K562 (cell line): Measurements from ENCODE around the gene SPTBN4. TPM values are rescaled to one million over a fixed set of nuclear protein-coding genes. Genes with fewer than 3 reads are reported as not detected.

Experiments used
- ATF3 ChIP-seq, 2 experiments: fragments of 450-650 bp in 1 of 2; sonication (generic) in 1 of 2; formaldehyde crosslinking in 1 of 2; IDR thresholded peaks in 1 of 2; conservative IDR thresholded peaks in 1 of 2; 2 replicates each; pipeline versions ENCODE4 v1.6.1 to v1.8.1; 2016 to 2023; ENCODE audit warnings: mild to moderate bottlenecking in 2 of 2, moderate library complexity in 2 of 2, inconsistent platforms in 1 of 2, missing genetic modification reagents in 1 of 2
- BRF1 ChIP-seq: IDR thresholded peaks from 3 replicates; pipeline ENCODE4 v1.6.1; 2011; ENCODE audit warnings: borderline replicate concordance, mild to moderate bottlenecking; ENCODE audit not compliant: insufficient read length; ENCODE audit errors: extremely low read depth
- KLF13 ChIP-seq: fragments of 450-650 bp; IDR thresholded peaks from 2 replicates; pipeline ENCODE4 v1.6.1; 2016; ENCODE audit warnings: missing genetic modification characterization, low read depth, mild to moderate bottlenecking, missing compliant biosample characterization, moderate library complexity, borderline replicate concordance
- NCOA2 ChIP-seq, 2 experiments: fragments of 450-650 bp; IDR thresholded peaks; 2 replicates each; pipeline ENCODE4 v1.6.1; 2018; ENCODE audit warnings: mild to moderate bottlenecking in 2 of 2, moderate library complexity in 1 of 2; ENCODE audit not compliant: partially characterized antibody in 2 of 2
- NELFE ChIP-seq: IDR thresholded peaks from 2 replicates; pipeline ENCODE4 v1.6.1; 2011; ENCODE audit warnings: mild to moderate bottlenecking; ENCODE audit not compliant: insufficient read depth, insufficient read length
- SMARCE1 ChIP-seq: fragments of 450-650 bp; IDR thresholded peaks from 2 replicates; pipeline ENCODE4 v1.7.1; 2016; ENCODE audit warnings: mild to moderate bottlenecking
- TEAD1 ChIP-seq, 2 experiments: fragments of 450-650 bp in 1 of 2; sonication (generic) in 1 of 2; formaldehyde crosslinking; IDR thresholded peaks; 2 replicates each; pipeline versions ENCODE4 v1.4.0 to v1.8.0; 2020 to 2022; ENCODE audit warnings: mild to moderate bottlenecking in 2 of 2, missing genetic modification reagents in 1 of 2
- UBTF ChIP-seq, 2 experiments: IDR thresholded peaks; 2 replicates each; pipeline ENCODE4 v1.6.1; 2012; ENCODE audit warnings: improper control_type of control experiment in 2 of 2, low read depth in 2 of 2, low read length in 2 of 2, borderline replicate concordance in 1 of 2
- XRCC4 ChIP-seq: IDR thresholded peaks from one replicate; pipeline ENCODE4 v1.6.1; 2011; ENCODE audit not compliant: insufficient read depth, insufficient read length; ENCODE audit errors: extremely low read depth
- ZNF175 ChIP-seq: fragments of 200-800 bp; sonication (Bioruptor generic); IDR thresholded peaks from 2 replicates; pipeline ENCODE4 v1.6.1; 2016; ENCODE audit warnings: low read depth, mild to moderate bottlenecking, missing genetic modification characterization, missing compliant biosample characterization
- ZNF212 ChIP-seq: fragments of 450-650 bp; formaldehyde crosslinking; IDR thresholded peaks from 2 replicates; pipeline ENCODE4 v1.4.0; 2020; ENCODE audit warnings: mild to moderate bottlenecking
- ZNF253 ChIP-seq: fragments of 250-450 bp; sonication (Bioruptor Pico); conservative IDR thresholded peaks from 2 replicates; pipeline ENCODE4 v1.6.1; 2021; ENCODE audit warnings: mild to moderate bottlenecking
- ZNF263 ChIP-seq: sonication (generic); formaldehyde crosslinking; IDR thresholded peaks from 2 replicates; pipeline ENCODE4 v1.8.0; 2022; ENCODE audit warnings: mild to moderate bottlenecking, missing genetic modification reagents, borderline replicate concordance
- ZNF445 ChIP-seq: fragments of 250-450 bp; sonication (Bioruptor Pico); IDR thresholded peaks from 2 replicates; pipeline ENCODE4 v1.4.0; 2020; ENCODE audit warnings: low read depth, mild to moderate bottlenecking, moderate library complexity
- ZNF589 ChIP-seq: fragments of 200-800 bp; sonication (Bioruptor generic); IDR thresholded peaks from 2 replicates; pipeline ENCODE4 v1.6.1; 2016; ENCODE audit warnings: low read depth, missing genetic modification characterization, missing compliant biosample characterization
- polyA plus RNA-seq, 8 experiments: library from polyadenylated mRNA; depleted of rRNA in 4 of 8; stranded (reverse) in 5 of 8; unstranded in 3 of 8; fragments of >200 nt; fragmentation: Nextera tagmentation in 2 of 8; fragmentation: Illumina TruSeq in 1 of 8; extraction: Ambion mirVana in 2 of 8; extraction: Trizol in 1 of 8; gene quantifications; 2 replicates each; pipeline versions ENCODE4 v1.2.1 to v1.2.3, GENCODE V29; 2011 to 2014; ENCODE audit warnings: inconsistent platforms in 1 of 8, missing spikeins in 1 of 8
- total RNA-seq, 7 experiments: library from RNA; depleted of rRNA in 6 of 7; stranded (reverse); fragments of >200 nt in 6 of 7; fragmentation: Illumina TruSeq in 2 of 7; extraction: Trizol in 2 of 7; gene quantifications; 2 replicates each; pipeline versions ENCODE4 v1.2.1 to v1.2.3, GENCODE V29; 2011 to 2021; ENCODE audit warnings: low replicate concordance in 1 of 7
- TF ChIP-seq, protein P1 (sequence below): fragments of 450-650 bp; conservative IDR thresholded peaks from 2 replicates; pipeline ENCODE4 v1.6.1; 2016; ENCODE audit warnings: missing genetic modification characterization, low read depth, mild to moderate bottlenecking, missing compliant biosample characterization, moderate library complexity
- TF ChIP-seq, protein P2 (sequence below), 2 experiments: fragments of 250-450 bp in 1 of 2; fragments of 450-650 bp in 1 of 2; sonication (Bioruptor Pico) in 1 of 2; IDR thresholded peaks; 2 replicates each; pipeline versions ENCODE4 v1.6.1 to v1.8.0; 2016 to 2021; ENCODE audit warnings: mild to moderate bottlenecking in 2 of 2, moderate library complexity in 2 of 2, missing compliant biosample characterization in 1 of 2, missing genetic modification characterization in 1 of 2
- TF ChIP-seq, protein P3 (sequence below): fragments of 450-650 bp; IDR thresholded peaks from 2 replicates; pipeline ENCODE4 v1.6.1; 2018; ENCODE audit warnings: mild to moderate bottlenecking, low read depth; ENCODE audit not compliant: partially characterized antibody

The SPTBN4 gene
- total and polyA plus RNA-seq, 9 of the 15 experiments (the other 6 are each of a cell fraction or from before 2014, with no cell fraction given): 0.01 to 1.5 (median 0.86) TPM

- TF ChIP-seq ZNF253 (CRISPR knock-in tag) (no peak), ZNF175 (no peak), ZNF445 (CRISPR knock-in tag) (no peak), ZNF263 (CRISPR knock-in tag) (peak; percentile 69), ZNF212 (CRISPR knock-in tag) (no peak), TEAD1 (CRISPR knock-in tag; IDR thresholded peaks at IDR 0.05) (no peak), NCOA2 (IDR thresholded peaks at IDR 0.05; ENCODE audit: partially characterized antibody in 2 of 2) (no peak), SMARCE1 (peak; percentile 67), XRCC4 (no peak), UBTF (IDR thresholded peaks at IDR 0.05; ENCODE audit: borderline replicate concordance in 1 of 2, low read depth in 2 of 2, low read length in 2 of 2) (peak in 1 of 2 experiments; percentile 79; a peak in 1 of 4 replicates), NELFE (no peak), ZNF589 (CRISPR knock-in tag) (no peak), KLF13 (tag) (no peak), BRF1 (no peak), ATF3 (IDR thresholded peaks at IDR 0.05) (peak; percentile 29; the same call in 1 of the 2 replicates), ATF3 (CRISPR knock-in tag; conservative IDR thresholded peaks at IDR 0.05) (0 out of 2 replicates have a peak, but pooled peaks have one; percentile 15)
- TF ChIP-seq, protein P1, sequence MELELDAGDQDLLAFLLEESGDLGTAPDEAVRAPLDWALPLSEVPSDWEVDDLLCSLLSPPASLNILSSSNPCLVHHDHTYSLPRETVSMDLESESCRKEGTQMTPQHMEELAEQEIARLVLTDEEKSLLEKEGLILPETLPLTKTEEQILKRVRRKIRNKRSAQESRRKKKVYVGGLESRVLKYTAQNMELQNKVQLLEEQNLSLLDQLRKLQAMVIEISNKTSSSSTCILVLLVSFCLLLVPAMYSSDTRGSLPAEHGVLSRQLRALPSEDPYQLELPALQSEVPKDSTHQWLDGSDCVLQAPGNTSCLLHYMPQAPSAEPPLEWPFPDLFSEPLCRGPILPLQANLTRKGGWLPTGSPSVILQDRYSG: no peak
- TF ChIP-seq, protein P2, sequence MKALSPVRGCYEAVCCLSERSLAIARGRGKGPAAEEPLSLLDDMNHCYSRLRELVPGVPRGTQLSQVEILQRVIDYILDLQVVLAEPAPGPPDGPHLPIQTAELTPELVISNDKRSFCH (CRISPR knock-in tag; IDR thresholded peaks at IDR 0.05): no peak
- TF ChIP-seq, protein P2 (tag; IDR thresholded peaks at IDR 0.05): no peak
- TF ChIP-seq, protein P3, sequence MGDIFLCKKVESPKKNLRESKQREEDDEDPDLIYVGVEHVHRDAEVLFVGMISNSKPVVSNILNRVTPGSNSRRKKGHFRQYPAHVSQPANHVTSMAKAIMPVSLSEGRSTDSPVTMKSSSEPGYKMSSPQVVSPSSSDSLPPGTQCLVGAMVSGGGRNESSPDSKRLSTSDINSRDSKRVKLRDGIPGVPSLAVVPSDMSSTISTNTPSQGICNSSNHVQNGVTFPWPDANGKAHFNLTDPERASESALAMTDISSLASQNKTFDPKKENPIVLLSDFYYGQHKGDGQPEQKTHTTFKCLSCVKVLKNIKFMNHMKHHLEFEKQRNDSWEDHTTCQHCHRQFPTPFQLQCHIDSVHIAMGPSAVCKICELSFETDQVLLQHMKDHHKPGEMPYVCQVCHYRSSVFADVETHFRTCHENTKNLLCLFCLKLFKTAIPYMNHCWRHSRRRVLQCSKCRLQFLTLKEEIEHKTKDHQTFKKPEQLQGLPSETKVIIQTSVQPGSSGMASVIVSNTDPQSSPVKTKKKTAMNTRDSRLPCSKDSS: no peak
Observed at GRCh38 chr19:40598121-40598917, 131.5 kb downstream of the SPTBN4 start (continued).
